ENCODE data around the gene TMEM248. TPM values are rescaled to one million over a fixed set of nuclear protein-coding genes. Genes with fewer than 3 reads are reported as not detected.

Gene TMEM248
- total RNA-seq, 4 donors from 2014 or later, result 98.1 to 111 (median 108) TPM

DNA sequence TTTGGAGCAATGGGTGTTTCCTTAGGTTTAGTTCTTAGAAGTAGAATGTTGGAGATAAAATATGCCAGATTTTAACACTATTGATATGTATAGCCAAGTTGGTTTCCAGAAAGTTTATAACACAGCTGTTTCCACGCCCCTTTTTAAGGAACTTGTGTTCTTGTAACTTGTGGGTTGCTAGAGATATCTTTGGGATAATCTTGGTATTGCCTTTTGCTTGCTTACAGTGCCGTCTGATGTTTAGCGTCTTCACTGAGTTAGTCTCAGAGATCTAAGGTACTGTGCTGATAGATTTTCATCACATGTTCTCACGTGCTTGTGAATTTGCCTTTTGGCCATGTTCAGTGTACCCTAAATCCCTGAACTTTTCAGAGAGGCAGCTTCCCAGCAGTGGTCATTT, 12.4 kb downstream of the TMEM248 start:
- no peak for DNase-seq (ENCODE audit: low spot score)
- TF ChIP-seq, protein P1, sequence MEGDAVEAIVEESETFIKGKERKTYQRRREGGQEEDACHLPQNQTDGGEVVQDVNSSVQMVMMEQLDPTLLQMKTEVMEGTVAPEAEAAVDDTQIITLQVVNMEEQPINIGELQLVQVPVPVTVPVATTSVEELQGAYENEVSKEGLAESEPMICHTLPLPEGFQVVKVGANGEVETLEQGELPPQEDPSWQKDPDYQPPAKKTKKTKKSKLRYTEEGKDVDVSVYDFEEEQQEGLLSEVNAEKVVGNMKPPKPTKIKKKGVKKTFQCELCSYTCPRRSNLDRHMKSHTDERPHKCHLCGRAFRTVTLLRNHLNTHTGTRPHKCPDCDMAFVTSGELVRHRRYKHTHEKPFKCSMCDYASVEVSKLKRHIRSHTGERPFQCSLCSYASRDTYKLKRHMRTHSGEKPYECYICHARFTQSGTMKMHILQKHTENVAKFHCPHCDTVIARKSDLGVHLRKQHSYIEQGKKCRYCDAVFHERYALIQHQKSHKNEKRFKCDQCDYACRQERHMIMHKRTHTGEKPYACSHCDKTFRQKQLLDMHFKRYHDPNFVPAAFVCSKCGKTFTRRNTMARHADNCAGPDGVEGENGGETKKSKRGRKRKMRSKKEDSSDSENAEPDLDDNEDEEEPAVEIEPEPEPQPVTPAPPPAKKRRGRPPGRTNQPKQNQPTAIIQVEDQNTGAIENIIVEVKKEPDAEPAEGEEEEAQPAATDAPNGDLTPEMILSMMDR (IDR thresholded peaks at IDR 0.05), result no peak
- ATAC-seq (ENCODE audit: low FRiP score), result no peak

DNA sequence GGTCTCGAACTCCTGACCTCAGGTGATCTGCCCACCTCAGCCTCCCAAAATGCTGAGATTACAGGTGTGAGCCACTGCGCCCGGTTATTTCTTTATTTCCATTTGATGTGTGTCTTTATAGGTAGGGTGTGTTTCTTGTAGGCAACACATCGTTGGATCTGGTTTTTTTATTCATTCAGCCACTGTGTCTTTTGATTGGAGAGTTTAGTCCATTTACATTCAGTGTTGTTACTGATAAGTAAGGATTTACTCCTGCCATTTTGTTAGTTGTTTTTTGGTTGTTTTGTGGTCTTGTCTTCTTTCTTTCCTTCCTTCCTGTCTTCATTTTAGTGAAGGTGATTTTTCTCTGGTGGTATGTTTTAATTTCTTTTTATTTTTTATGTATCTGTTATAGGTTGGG, 16.9 kb downstream of the TMEM248 start:
- TF ChIP-seq, protein P1 (IDR thresholded peaks at IDR 0.05), result no peak
- DNase-seq (ENCODE audit: low spot score), result no peak
- no peak for ATAC-seq (ENCODE audit: low FRiP score)

DNA sequence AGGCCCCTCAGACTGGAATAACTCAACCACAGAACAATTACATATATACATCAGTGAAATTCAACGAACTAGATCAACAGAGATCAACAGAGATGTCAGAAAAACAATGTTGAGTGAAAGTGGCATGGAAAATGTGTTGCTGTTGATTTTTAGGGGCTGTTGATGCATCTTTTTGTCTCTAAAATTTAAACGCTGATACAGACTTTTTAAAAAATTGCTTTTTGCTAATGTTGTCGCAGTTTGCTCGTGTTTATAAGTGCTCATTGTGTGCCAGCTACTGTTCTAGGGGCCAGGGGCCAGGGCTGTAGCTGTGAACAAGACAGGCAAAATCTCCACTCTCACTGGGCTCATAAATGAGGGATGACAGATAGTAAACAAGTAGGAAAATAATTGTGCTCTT, 18.3 kb downstream of the TMEM248 start:
- TF ChIP-seq, protein P1 (IDR thresholded peaks at IDR 0.05), result no peak
- DNase-seq (ENCODE audit: low spot score), result no peak
- ATAC-seq (ENCODE audit: low FRiP score), result no peak

DNA sequence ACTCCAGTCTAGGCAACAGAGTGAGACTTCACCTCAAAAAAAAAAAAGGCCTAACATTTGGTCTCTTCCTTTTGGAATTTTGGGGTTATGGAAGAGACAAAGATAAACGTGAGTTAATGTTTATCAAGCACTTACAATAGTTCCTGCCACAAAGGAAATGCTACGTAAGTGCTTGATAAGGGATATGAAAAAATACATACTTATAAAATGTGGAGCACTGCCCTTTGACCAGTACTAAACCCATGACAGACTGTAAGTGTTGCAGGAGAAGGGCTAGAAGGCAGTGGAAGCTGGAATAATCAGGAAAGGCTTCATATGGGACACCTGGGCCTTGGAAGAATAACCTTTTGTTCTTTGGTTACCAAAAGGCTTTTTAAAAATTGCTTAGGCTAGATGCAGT, 25.5 kb downstream of the TMEM248 start:
- ATAC-seq (ENCODE audit: low FRiP score), result no peak

DNA sequence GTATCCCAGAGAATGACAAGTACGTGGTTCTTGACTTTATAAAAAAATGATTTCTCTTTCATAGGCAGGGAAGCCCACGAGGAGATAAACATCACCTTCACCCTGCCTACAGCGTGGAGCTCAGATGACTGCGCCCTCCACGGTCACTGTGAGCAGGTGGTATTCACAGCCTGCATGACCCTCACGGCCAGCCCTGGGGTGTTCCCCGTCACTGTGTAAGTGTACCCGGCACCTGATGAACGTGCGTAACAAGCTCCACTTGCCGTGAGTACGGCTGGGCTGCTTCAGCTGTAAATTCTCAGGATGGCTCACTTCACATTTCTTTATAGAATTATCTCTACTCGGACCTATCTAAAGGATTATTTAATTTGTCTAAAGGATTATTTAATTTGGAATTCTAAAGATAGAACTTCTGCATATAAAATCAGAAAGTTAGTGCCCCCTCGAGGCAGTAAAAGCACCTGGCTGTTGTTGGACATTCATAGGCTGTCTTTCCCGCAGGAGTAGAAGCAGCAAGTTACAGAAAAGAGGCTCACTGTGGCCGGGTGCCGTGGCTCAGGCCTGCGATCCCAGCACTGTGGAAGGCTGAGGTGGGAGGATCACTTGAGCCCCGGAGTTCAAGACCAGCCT, 27.6 kb downstream of the TMEM248 start:
- ATAC-seq (ENCODE audit: low FRiP score) (no peak), DNase-seq (ENCODE audit: low spot score) (no peak)
- TF ChIP-seq, protein P1 (IDR thresholded peaks at IDR 0.05), result no peak

More for the DNA sequence above, 25.5 kb downstream of the TMEM248 start:
- TF ChIP-seq, protein P1 (IDR thresholded peaks at IDR 0.05), result no peak
- DNase-seq (ENCODE audit: low spot score), result no peak

DNA sequence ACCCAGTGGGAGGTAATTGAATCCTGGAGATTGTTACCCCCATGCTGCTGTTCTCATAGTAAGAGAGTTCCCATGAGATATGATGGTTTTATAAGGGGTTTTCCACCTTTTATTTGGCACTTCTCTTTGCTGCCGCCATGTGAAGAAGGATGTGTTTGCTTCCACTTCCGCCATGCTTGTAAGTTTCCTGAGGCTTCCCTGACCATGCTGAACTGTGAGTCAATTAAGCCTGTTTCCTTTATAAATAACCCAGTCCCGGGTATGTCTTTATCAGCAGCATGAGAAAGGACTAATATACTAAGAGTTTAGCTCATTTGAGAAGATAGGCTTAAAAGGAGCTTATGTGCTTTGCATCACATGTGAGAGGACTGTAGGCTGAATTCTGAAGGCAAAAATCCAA, 29.3 kb downstream of the TMEM248 start:
- TF ChIP-seq, protein P1 (IDR thresholded peaks at IDR 0.05), result no peak
- no peak for DNase-seq (ENCODE audit: low spot score)

DNA sequence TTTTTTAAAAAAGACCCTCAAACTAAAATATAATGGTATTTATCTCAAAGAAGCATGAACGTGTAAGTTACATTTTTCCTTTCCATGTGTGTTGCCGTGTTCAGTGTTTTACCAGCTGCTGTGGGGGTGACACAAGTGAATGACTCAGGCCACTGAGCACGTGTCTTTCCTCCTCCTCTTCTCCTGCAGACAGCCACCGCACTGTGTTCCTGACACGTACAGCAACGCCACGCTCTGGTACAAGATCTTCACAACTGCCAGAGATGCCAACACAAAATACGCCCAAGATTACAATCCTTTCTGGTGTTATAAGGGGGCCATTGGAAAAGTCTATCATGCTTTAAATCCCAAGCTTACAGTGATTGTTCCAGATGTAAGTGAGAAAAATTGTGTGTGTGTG, 29.7 kb downstream of the TMEM248 start:
- no peak for ATAC-seq (ENCODE audit: low FRiP score)
- TF ChIP-seq, protein P1 (IDR thresholded peaks at IDR 0.05), result no peak
- no peak for DNase-seq (ENCODE audit: low spot score)

More for the DNA sequence above, 29.3 kb downstream of the TMEM248 start:
- ATAC-seq (ENCODE audit: low FRiP score), result no peak
